HG03565 (cell line): Measurements from ENCODE around the gene GOLIM4.

Experiments used
- ATAC-seq: cut with Tn5 transposase; IDR thresholded peaks from one replicate; pipeline ENCODE4 v1.9.1; 2021; ENCODE audit warnings: mild to moderate bottlenecking, moderate library complexity; ENCODE audit not compliant: unreplicated experiment

GOLIM4 gene

DNA sequence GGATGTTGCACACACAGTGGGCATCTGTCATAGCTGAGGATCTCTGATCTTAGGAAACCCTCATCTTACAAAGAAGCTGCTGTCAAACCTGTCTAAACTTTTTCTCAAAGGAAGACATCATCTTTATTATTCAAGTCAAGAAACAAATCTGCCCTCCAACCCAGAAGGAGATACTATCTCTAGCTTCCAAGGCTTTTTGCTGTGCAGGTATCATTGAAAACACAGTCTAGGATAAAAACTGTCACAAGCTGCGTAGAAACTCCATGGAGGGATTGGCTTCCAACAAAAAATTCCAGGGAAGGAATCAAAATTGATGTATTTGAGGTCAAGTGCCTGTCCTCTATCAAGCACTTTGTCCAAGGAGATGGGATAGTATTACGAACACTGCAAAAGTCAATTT, 89.1 kb downstream of the GOLIM4 start:
- no peak for ATAC-seq

DNA sequence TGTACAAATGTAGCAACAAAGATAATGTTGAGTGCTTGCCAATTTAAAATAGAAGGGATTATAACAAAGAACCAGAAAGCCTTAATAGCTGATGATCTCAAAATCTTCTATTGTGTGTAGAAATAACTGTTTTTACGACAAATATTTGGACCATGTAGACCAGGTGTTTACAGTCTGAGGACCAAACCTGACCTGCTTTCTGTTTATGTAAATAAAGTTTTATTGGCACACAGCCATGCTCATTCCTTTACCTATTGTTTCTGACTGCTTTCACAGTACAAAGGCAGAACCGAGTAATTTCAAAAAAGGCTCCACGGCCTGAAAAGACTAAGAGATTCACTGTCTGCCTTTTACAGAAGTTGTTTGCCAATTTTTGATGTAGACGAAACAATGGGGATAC, 91.8 kb downstream of the GOLIM4 start:
- no peak for ATAC-seq

DNA sequence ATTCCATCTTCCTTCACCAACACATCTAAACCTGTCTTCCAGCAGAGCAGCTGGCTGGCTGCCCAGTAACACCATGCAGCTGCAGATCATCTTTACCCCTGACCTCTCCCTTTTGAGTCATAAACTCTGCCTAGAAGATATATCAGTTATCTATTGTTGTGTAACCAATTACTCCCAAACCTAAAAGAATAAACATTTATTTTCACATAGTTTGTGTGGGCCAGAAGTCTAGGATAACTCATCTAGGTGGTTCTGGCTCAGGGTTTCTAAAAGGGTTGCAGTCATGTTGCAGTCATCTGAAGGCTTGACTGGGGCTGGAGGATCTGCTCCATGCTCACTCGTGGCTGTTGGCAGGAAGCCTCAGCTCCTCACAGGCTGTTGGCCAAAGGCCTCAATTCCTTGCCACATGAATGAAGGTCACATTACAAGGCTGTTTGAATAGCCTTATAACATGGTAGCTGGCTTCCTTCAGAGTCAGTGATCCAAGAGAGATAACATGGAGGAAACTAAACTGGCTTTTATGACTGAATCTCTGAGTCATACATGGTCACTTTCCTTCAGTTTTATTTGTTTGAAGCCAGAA, 92.8 kb downstream of the GOLIM4 start:
- ATAC-seq, result no peak

DNA sequence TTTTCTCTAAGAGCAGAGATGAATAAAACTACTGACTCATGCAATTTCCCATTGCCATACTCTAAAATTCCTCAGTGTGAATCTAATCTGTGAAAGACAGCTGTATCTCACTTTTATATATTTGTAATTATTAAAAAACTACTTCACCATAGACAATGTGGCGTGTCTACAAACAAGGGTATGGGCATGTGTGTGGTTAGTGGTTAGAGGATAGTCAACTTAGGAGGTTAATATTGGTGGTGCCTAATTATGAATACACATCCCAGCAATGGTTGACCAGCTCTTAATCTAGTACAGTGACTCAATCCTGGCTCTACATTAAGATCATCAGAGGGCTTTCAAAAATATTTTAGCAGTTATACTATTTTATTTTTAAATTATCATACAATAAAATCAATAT, 94.5 kb downstream of the GOLIM4 start:
- ATAC-seq, result no peak

DNA sequence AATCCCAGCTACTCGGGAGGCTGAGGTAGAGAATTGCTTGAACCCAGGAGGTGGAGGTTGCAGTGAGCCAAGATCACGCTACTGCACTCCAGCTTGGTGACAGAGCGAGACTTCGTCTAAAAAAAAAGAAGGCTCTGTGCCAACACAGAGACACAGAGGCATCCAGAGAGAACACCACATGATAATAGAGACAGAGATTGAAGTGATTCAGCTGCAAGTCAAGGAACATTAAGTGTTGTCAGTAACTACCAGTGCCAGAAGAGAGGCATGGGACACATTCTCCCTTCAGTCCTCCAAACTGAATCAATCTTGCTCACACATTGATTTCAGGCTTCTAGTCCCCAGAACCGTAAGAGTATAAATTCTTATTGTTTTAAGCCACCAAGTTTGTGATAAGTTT, 97.5 kb downstream of the GOLIM4 start:
- no peak for ATAC-seq

DNA sequence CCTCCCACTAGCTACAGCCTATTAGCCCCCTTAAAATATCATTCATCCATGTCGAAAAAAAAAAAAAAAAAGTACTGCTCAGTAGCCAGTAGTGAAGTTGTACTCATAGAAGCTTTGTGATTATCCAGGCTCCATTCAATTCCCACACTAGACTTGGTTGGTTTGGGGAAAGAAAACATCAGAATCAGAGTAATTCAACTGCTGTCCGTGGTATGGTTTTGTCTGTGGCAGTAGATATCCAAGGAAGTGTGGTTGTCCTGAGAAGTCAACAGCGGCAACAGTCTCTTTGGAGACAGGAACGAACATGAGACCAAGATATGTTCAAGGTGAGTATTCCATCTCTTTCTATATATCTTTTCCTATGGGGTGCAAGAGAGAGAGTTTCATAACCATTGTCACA, 99.2 kb downstream of the GOLIM4 start:
- no peak for ATAC-seq

DNA sequence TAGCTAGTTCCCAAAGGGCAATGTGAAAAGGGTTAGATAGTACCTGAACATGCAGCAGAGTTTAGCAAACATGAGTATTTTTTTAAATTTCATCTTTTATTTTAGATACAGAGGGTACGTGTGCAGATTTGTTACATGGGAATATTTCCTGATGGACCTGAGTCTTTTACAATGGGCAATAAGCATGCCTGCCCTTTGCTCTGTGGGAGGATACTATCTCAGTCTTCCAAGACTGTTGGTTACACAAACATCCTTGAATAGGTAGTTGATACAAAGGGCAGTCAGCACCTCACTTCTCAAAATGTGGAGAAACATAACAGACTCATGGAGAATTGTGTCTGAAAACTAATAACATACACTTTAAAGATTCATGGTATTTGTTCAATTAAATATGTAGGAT, 103.3 kb downstream of the GOLIM4 start:
- no peak for ATAC-seq

DNA sequence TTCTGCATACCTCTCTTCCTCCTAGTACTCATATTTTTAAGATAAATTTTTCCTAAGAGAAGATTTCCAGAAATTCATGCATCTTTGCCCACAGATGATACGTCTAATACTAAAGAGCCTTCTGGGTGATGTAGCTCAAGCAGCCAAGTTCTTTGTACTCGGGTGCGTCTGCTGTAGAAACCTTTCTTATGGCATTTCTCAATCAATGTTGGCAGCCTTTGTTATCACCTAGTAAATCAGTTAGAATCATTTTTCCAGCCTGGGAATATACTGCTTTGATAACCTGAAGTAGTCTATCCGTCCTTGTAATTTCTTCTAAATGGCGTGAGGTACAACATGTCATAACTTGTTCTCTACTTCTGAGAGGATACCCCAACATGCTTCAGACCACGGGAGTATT, 104.5 kb downstream of the GOLIM4 start:
- no peak for ATAC-seq

DNA sequence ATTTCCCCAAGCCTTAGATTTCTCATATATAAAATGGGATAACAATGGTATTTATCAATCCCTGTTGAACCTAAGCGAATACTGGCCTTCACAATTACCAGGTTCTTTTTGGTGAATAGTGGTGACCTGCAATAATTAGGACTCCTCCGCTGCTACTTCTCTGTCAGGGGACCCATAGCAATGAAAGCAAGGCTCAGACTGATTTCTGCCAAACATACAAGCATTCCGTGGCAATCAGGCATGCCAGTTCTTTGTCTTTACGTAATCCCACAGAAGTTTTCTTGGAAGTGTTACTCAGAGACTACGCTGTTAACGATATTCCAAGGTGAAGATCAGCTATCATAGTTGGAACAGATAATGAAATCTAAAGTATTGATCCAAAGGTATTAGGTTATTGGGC, 105.7 kb downstream of the GOLIM4 start:
- ATAC-seq, result no peak

DNA sequence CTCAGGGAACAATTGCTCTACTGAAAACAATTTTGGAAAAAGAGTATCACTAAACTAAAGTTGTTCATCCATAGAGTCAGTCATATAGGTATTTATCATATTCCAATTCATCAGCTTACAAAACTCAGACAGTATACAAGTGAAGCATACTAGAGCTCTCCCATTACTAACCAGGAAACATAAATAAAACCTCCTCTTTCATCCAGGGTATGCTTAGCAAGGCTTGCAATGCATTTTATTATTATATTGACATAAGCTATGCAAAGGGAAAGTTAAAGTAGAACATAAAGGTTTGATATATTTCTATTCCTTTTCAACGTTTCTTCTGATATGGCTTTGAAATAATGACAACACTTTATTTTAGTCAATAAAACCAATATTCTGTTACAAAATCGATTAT, 106.7 kb downstream of the GOLIM4 start:
- ATAC-seq, result no peak

DNA sequence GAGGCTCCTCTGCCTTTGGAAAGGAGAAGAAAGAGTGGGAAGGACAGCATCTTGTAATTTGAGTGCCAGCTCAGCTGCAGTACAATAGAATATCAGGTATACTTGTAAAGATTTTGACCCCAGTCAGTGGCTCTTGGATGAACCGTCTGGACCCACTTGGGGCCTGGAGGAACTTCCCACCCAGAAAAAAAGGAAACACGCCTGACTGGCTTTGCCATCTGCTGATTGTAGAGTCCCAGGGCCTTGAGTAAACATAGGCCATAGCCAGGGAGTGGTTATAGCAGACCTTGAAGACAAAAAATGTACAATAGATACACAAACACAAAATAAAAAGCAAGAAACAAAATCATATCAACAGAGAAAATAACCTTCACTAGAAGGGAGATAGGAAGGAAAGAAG, 112.1 kb downstream of the GOLIM4 start:
- ATAC-seq, result no peak

DNA sequence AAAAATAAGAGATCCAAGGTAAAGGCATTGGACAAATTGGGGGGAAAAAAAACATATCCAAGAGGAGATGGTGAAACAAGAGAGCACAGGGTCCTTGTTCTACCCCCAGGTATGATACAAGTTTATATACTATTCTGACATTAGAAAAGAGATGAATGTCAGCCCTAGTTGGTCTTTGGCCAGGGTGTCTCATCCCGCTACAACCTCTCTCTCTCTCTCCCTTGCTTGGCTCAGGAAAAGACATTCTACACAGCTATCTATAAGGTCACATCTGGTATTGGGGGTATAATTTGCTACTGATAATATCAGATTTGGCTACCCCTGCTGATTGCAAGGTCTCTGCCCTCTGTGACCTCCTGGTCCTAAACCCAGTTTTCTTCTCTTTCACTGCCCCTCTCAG, 117.2 kb downstream of the GOLIM4 start:
- ATAC-seq, result no peak

DNA sequence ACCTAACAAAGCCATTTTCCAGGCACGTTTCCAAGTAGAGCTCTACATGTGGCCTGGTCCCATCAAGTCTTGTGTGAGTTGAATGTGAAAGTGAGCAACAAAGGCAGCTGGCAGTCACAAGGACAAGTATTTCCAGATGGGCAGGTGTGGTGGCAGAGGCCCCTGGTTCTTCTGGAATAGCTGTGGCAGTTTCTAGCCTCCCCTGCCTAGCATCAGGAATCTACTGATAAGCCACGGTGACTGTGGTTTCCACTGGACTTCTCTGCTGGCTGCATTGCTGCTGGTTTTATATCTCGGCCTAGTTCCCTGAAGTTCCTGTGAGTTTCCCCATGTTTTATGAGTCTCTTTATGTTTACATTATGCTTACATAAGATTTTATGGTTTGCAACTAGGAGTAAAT, 117.7 kb downstream of the GOLIM4 start:
- ATAC-seq, result no peak

DNA sequence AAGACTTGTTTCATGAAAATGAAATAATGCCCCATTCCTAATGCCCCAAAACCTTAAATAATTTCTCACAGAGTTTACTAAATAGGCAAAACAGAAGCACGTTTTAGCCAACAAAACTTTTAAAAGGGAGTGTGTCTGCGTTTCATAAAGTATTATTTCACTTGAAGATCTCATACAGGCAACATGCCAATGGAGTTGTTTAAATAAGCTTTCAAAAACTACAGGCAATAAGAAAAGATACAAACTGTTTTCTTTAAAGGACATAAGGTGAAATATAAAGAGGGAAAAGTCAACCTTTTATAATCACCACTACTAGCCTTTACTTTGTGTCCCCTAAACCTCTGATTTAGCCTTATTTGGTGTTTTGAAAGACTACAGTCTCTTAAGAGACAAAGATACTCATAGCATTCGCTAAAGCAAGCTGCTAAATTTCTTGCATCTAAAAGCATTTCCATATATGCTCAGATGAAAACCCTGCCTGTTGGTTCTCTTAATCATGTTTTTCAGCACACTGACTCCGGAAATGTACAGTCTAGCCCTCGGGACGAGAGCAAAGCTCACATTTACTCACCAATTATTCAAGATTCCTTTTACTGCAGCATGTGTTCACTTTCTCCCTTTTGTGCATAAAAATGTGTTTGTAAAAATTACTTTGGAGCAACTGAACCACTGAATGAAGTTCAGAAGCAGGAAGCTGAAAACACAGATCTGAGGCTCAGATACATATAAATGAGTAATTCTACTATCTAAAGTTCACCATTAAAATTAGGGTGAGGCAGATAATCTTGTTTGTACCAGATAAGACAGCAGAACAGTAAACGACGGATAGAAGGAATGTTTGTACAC, 119.0 kb downstream of the GOLIM4 start:
- ATAC-seq, result no peak

DNA sequence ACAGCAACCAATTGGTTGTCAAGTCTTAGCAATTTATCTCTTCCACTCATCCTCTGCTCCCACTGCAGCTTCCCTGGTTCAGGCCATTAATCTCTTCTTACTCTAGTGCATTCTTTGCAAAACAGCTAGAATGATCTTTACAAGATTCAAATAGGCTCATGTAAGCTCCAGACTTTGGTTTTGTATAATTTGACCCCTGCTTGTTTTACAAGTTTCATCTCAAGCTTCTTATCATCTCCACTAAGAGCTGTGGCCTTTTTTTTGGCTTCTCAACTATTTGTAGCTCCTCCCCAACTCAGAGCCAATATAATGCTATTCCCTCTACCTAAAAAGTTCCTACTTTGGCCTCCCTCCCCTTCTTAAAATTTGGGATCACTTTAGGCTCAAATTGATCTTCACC, 121.8 kb downstream of the GOLIM4 start:
- no peak for ATAC-seq

DNA sequence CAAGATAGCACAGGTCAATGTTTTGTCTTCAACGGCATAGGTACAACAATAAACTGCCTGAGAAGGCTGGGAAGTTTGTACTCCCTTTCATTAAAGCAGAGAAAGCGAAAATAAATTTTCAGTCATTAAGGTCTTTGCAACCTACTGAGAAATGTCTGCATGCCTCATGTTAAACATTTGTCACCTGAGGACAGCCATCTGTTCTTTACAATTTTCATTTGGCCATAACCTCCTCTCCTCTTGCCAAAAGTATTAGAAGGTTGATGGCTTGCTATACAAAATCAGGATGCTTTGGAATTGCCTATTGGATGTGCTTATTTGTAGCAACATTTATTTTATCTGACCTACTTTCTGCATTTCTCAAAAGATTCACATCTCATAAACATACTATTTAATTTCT, 122.7 kb downstream of the GOLIM4 start:
- no peak for ATAC-seq

DNA sequence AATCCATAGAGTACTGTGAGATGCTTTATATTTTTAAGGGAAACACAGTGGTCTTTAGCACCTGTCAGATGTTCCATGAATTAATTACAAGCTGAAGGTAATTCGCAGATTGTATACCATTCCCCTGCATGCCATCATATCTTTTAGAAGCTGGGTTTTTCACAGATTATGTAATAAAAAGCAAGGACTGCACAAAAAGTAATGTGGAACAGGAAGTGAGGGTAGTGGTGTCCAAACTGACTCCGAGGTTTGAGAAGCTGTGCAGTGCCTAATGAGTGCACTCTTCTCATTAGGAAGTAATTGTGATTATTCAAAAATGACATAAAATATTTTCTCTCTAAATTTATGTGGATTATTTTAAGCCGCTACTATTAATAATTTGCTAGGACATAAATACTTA, 123.2 kb downstream of the GOLIM4 start:
- ATAC-seq, result no peak

DNA sequence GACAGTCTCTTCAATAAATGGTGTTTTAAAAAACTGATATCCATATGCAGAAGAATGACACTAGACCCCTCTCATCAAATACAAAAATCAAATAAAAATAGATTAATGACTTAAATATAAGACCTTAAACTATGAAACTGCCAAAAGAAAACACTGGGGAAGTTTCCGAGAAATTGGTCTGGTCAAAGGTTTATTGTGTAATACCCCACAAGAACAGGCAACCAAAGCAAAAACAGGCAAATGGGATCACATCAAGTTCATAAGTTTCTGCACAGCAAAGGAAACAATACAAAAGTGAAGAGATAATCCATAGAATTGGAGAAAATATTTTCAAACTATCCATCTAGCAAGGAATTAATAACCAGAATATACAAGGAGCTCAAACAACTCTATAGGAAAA, 126.2 kb downstream of the GOLIM4 start:
- no peak for ATAC-seq

DNA sequence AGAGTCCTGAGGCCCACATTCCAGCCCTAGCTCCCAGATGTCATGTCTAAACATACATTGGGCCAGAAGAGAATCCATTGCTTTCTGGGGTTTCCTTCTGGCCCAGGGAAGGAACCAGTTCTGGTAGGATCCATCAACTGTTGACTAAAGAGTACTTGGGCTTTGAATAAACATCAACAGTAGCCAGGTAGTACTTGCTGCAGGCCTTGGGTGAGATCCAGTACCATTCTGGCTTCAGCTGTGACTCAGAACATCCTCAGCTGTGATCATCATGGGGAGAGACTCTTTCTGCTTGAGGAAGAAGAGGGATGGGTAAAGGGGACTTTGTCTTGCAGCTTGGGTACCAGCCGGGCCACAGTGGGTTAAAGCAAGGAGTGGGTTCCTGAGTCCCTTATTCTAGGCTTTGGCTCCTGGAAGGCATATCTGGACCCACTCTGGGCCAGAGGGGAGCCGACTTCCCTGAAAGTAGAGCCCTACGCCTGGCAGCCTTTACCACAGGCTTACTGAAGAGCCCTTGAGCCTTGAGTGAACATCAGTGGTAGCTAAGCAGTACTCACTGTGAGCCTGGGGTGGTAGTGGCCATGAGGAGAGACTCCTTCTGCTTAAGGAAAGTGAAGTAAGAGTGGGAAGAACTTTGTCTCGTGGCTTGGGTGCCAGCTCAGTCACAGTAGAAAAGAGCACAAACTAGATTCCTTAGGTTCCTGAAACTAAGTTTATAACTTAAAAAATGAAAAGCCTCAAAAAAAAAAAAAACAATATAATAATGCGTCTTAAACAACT, 128.3 kb downstream of the GOLIM4 start:
- ATAC-seq, result no peak
